Measurements from ENCODE around the gene SNTG2.
A peak's percentile ranks its signal among the peaks of the same experiment; 100 is the strongest.
"Not testable (repeated sequence)": the region's sequence is repeated elsewhere in the genome, so short reads cannot be mapped to it uniquely, and the experiment has no call there.

Gene SNTG2

DNA sequence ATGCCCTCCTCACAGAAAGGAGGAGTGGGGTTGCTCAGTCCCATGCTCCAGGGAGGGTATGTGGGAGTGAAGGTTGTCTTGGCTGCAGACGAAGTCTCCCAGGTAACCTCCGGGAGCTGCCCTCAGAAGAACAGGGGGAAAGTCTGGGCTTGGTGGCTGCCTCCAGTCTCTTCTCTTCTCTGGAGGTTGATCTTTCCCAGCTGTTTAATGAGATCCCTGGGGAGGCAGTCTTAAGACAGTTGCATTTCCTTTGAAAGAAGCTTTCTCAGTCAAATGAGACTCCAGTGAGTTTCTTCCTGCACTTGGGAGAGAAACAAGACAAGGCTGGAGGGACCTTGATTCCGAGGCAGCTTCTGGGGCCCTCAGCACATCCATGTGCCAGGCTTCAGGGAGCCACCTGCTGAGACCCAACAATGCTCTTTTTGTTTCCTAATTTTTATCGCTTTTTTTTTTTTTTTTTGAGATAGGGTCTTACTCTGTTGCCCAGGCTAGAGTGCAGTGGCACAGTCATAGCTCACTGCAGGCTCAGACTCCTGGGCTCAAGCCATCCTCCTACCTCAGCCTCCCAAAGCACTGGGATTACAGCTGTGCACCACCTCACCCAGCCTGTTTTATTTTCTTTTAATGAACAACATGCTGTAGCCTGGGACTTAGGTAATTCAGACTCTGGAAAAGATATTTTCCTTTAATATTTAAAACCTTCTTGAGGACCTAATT lies 390.9 kb downstream of the SNTG2 start:
- no peak for DNase-seq

DNA sequence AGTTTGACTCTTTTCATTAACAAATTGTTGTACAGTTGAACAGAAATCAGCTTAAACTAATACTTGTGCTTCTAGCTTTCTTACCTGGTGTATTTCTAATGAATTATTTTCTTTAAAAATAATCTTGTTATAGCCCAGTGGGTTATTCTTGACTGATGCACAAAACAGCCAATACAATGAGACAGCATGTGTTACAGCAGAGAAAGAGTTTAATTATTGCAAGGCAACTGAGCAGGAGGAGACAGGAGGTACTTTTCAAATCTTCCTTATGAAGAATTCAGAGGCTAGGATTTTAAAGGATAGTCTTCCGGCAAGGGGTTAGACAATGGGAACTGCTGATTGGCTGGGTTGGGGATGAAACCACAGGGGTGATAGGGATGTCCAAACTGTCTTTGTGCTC lies 398.1 kb downstream of the SNTG2 start:
- DNase-seq, result no peak

DNA sequence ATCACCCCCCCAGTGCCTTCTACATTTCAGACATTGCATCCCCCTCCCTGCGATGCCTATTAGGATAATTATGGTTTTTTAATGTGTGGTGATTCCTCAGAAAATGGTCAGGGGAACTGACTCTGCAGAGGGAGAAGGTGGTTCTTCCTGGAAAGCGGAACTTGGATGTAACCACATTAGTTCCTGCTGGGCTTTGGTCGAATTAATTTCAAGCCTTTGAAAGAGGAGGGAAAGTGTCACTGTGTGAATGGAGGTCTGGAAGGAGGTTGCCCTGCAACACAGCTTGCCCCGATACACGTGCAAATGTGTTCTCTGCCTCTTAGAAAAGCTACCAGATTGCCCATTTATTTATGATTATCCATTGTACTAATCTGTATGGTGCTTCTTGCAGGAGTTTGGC lies 399.5 kb downstream of the SNTG2 start:
- no peak for DNase-seq

DNA sequence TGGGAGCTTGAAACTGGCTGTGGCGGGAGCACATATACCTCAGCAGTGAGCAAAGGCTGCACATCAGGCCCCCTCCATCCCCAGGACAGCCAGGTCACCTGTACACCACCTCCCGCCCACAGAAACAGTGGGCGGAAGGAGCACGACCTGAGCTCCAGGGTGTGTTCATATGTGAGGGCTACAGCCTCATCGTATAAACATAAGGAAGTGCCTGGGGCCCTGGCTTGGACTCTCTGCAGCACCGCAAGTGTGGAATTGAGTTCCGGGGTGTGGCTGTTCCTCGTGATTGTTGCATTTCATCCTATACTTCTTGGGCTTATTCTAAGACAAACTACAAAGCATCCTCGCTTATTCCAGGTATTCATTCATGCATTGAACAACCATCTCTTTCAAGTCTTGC lies 402.5 kb downstream of the SNTG2 start:
- DNase-seq, result no peak

DNA sequence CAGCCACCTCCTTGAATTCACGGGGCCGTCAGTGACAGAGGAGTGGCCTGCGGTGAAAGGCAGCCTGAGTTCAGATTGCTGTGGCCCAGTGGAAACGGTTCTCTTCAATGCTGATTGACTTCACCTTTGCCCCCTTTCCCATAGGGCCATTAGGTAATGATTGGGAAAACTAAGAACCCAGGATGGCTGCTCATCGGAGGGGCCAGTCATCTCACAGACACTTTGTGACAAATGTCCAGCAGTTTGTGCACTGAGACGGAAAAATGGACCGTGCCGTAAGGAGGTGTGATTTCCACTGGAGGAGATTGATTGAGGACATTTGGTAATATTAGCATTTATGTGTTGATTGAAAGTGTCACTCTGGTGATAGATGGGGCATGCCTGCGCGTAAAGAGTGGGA lies 402.9 kb downstream of the SNTG2 start:
- DNase-seq, result no peak

DNA sequence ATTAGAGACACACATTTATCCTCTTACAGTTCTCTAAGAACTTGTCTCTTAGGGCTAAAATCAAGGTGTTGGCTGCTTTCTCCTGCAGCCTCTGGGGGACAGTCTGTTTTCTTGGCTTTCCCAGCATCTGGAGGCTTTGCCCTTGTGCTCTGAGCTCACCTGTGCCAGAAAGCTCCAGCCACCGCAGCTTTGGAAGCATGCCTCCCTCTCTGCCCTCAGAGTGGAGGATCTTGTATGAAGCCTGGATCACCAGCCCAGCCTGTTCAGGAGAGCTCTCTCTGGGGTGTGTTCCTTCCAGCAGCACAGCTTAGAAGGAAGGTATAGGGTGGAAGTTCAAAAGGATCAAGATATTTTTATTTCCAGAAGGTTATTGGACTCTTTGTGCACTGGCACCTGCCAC lies 409.5 kb downstream of the SNTG2 start:
- no peak for DNase-seq

DNA sequence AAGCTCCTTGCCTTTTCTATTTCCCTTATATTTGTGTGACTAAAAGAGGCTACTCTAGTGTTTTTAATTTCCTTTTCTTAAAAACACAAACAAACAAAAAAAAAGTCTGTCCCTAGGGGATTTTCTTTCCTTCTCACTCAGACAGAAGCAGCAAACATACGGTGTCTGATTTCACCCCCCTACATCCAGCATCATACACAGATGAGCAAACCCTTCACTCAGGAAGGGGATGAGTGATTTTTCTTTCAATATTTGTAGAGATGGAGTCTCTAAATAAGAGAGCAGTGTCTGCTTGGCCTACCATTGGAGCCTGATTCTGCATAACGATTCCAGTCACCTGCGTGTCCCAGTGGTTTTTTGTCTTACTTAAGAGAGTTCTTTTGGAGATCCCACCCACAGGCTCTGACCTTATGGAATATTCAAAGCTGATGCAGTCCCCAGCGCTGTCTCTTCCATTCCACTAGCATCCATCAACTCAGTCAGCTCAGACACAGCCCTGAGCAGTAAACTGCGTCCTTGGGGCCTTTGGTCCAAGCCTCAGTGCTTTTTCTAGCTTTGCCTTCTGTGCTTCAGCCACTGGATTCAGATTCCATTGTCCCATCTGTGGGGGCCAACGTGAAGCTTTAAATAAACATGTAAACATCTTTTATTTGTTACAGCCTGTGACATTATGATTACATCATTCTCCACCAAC lies 410.1 kb downstream of the SNTG2 start:
- DNase-seq, result no peak

DNA sequence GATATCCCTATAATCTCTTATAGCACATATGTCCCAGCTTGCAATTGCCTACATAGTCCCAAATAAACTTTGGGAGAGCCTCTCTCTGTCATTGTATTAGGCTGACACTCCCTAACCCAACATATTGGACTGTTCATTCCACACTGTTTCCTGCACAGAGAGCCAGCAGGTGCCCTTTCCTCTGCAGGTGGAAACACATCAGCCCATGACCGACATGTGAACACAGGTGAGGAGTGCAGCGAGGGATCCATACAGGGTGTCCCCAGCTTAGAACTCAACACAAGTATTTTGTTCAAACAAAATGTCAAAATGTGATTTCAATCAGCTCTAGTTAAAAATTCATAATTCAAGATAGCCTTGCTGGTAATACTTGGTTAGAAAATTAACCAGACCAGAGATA lies 412.7 kb downstream of the SNTG2 start:
- no peak for DNase-seq

DNA sequence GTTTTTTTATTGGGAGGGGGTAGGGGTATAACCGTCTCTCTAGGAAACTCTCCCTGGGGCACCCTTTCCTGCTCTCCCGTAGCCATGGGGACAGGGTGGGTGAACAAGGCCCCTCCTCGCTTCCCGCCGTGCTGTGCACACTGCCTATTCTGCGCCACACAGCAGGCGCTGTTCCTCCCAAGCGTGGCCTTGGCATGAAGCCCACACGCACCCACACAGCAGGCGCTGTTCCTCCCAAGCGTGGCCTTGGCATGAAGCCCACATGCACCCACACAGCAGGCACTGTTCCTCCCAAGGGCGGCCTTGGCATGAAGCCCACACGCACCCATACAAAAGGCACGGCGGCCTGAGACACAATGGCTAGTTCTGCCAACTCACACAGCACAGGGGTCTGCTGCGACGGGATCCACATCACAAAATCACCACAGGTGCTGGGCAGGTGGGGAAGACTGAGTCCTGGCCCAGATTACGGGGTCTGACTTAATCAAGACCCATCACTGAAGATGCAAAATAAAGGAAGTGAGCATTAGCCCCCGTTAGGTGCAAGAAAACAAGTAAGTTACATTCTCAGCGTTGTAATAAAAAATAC lies 416.0 kb downstream of the SNTG2 start:
- peak; percentile 20 for DNase-seq

DNA sequence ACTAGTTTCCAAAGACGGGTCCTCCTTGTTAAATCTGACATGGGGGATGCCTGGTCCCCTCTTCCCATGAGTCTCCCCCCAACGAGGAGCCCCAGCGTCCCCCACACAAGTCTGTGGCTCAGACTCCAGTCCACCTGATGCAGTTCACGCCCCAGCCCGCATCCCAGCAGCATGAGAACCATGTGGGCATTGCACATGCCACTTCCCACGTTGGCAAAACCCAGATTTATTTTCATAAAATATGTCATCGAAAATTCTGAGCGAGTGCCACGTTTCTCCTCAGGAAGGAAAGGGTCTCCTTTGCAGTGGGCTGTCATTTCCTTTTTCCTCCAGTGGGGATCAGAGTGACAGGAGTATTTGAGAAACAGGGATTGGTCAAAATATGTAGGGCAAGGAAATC lies 417.0 kb downstream of the SNTG2 start:
- no peak for DNase-seq

GRCh38 chr2:1369905-1370304 lies 419.3 kb downstream of the SNTG2 start:
- no peak for DNase-seq

GRCh38 chr2:1370461-1370860 lies 419.8 kb downstream of the SNTG2 start:
- DNase-seq, result no peak

- no peak for DNase-seq
These were observed 420.4 kb downstream of the SNTG2 start for GRCh38 chr2:1371082-1371481.

DNA sequence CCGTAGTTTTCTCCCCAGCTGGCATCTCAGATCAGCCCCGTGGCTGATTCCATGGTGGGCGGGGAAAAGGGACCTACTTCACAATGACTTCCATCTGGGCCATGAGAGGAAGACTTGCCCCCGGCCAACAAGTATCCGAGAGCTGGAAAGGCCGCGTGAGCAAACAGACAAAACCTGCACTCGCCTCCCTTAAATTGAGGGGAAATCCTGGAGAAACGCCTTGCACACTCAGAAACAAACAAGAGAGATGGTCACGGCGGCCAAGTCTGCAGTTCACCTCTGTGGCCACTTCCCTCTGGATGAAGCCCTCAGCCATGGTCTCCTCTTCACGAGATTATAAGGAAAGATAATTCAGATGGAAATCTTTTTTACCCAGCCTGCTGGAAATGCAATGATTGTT lies 423.2 kb downstream of the SNTG2 start:
- DNase-seq, result no peak

DNA sequence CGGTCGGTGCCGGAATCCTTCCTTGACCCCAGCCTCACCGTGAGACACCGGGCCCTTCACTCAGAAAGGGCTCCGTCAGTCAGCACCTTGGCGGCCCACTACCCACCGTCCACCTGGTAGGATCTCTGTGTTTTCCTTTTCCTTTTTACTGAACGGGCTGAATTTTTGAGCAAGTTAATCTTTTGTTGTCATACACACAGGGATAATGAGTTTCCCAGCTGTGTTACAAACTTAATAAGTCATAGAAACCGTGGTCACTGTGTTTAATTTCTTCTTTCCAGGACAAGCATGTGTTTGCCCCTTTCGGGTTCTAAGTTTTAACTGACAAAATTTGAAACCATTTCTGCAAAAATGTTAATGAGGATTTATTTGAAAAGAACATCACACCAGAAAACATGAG lies 423.6 kb downstream of the SNTG2 start:
- DNase-seq, result no peak

DNA sequence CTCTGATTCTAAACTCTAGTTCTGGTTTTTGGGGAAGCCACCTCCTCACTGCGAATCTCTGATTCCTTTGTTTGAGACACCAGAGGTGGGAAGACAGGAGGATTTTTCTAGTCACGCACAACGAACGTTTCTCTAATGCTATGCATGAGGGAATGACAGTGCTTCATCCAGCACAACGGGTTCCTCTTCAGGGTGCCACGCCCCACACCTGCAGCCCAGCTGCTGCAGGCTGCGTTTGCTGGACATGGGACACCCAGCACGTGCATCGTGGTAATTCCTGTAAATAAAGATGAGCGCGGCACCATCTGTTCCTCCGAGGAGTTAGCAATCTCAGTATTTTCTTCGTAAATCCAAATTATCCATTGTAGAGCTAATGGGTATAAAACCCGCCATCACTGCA lies 425.1 kb downstream of the SNTG2 start:
- DNase-seq, result no peak

GRCh38 chr2:1377473-1377872 lies 426.8 kb downstream of the SNTG2 start:
- DNase-seq, result no peak

- no peak for DNase-seq
These were observed 428.0 kb downstream of the SNTG2 start for GRCh38 chr2:1378456-1379150.

- no peak for DNase-seq
These were observed 431.0 kb downstream of the SNTG2 start for GRCh38 chr2:1381644-1382043.

GRCh38 chr2:1387954-1388725 lies 437.5 kb downstream of the SNTG2 start:
- not testable (repeated sequence) for DNase-seq

- not testable (repeated sequence) for DNase-seq
These were observed 439.5 kb downstream of the SNTG2 start for GRCh38 chr2:1390118-1390517.

- no peak for DNase-seq
These were observed 442.7 kb downstream of the SNTG2 start for GRCh38 chr2:1393321-1393720.

Measured in hematopoietic multipotent progenitor cell treated with erythropoietin and hydrocortisone succinate and interleukin-3 and kit ligand, for 4 days (in vitro differentiated cells).